ENCODE data around the gene OR8J1.

DNA sequence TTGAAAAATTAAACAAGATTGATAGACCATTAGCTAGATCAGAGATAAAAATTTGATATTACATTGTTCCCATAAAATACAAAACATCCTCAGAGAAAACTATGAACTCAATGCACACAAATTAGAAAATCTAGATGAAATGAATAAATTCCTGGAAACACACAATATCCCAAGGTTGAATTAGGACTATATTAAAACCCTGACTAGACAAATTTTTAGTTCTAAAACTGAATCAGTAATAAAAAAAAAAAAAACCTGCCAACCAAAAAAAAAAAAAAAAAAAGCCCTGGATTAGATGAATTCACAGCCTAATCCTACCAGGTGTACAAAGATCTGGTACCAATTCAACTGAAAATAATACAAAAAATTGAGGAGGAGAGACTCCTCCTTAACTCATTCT, 13.8 kb upstream of the OR8J1 start:
- TF ChIP-seq CTCF (IDR thresholded peaks at IDR 0.05) (no peak), POLR2A (IDR thresholded peaks at IDR 0.05) (no peak)

All from lower leg skin (tissue), 3 donors.